SKM-1 (cell line): ENCODE results near the gene LRP10.
"Not testable (repeated sequence)": the region's sequence is repeated elsewhere in the genome, so short reads cannot be mapped to it uniquely, and the experiment has no call there.

Experiments used
- DNase-seq: peaks from one replicate; lab custom pipeline; 2025; ENCODE audit not compliant: unreplicated experiment; lab: John Stamatoyannopoulos, UW

Gene LRP10

DNA sequence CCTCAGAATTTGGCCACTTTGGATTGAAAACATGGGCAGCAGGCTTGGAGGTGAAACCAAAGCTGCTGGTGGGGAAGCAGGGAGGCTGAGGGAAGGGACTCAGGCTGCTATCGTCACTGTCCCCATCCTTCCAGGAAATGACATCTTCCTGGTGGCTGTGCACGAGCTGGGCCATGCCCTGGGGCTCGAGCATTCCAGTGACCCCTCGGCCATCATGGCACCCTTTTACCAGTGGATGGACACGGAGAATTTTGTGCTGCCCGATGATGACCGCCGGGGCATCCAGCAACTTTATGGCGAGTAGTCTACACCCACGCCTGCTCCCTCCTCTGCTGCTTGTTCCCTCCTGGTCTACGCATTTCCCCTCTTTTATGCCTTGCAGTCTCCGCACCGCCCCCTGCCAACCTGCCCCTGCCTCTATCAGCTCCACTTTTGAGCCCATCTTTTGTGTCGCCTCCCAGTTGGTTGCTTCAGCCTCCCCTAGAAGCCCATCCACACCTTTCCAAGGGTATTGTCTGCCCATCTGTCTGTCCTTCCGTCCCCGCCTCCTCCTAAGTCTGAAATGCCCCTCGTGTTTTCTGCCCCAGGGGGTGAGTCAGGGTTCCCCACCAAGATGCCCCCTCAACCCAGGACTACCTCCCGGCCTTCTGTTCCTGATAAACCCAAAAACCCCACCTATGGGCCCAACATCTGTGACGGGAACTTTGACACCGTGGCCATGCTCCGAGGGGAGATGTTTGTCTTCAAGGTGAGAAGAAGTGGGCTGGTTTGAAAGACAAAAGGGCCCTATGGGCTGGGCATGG is 28.2 kb upstream of the LRP10 start:
- no peak for DNase-seq

DNA sequence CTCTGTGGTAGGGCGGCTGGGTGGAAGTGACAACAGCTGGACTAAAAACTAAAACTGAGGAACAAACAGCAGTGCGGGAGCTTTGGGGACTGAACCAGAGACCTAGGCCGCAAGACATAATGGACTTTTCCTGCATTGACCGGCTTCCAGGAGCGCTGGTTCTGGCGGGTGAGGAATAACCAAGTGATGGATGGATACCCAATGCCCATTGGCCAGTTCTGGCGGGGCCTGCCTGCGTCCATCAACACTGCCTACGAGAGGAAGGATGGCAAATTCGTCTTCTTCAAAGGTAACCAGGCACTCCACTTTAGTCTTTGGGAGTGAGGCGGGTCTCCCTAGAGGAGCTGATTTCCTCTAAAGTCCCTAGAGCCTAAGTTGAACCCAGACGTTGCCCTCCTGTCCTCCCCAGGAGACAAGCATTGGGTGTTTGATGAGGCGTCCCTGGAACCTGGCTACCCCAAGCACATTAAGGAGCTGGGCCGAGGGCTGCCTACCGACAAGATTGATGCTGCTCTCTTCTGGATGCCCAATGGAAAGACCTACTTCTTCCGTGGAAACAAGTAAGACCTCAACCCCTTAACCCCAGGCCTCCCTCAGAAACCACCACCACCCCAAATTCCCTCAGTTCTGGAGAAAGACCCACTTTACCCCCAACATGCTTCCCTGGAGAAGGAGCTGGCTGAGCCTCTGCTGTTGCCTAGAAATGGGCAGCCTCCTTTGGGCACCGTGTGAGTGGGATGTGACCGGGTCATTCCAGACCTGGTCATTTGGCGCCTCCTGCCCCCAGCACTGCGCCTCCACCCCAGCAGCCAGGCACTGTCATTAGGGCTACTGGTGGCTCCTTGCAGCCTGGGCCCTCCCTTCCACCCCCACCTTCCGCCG is 27.1 kb upstream of the LRP10 start:
- no peak for DNase-seq

DNA sequence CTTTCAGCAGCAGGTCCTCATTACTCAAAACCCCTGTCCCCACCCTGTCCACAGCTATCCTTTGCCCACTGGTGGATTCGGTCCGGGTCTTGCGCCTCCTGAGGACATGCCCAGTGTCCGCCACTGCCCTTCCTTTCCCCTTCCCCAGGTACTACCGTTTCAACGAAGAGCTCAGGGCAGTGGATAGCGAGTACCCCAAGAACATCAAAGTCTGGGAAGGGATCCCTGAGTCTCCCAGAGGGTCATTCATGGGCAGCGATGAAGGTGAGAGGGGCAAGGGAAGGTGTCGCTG is 26.5 kb upstream of the LRP10 start:
- DNase-seq = no peak

DNA sequence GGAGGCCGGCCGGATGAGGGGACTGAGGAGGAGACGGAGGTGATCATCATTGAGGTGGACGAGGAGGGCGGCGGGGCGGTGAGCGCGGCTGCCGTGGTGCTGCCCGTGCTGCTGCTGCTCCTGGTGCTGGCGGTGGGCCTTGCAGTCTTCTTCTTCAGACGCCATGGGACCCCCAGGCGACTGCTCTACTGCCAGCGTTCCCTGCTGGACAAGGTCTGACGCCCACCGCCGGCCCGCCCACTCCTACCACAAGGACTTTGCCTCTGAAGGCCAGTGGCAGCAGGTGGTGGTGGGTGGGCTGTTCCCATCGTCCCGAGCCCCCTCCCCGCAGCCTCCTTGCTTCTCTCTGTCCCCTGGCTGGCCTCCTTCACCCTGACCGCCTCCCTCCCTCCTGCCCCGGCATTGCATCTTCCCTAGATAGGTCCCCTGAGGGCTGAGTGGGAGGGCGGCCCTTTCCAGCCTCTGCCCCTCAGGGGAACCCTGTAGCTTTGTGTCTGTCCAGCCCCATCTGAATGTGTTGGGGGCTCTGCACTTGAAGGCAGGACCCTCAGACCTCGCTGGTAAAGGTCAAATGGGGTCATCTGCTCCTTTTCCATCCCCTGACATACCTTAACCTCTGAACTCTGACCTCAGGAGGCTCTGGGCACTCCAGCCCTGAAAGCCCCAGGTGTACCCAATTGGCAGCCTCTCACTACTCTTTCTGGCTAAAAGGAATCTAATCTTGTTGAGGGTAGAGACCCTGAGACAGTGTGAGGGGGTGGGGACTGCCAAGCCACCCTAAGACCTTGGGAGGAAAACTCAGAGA is 25.5 kb upstream of the LRP10 start:
- DNase-seq = no peak

DNA sequence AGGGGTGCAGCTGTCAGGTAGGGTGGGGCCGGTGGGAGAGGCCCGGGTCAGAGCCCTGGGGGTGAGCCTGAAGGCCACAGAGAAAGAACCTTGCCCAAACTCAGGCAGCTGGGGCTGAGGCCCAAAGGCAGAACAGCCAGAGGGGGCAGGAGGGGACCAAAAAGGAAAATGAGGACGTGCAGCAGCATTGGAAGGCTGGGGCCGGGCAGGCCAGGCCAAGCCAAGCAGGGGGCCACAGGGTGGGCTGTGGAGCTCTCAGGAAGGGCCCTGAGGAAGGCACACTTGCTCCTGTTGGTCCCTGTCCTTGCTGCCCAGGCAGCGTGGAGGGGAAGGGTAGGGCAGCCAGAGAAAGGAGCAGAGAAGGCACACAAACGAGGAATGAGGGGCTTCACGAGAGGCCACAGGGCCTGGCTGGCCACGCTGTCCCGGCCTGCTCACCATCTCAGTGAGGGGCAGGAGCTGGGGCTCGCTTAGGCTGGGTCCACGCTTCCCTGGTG is 24.7 kb upstream of the LRP10 start:
- DNase-seq = no peak

DNA sequence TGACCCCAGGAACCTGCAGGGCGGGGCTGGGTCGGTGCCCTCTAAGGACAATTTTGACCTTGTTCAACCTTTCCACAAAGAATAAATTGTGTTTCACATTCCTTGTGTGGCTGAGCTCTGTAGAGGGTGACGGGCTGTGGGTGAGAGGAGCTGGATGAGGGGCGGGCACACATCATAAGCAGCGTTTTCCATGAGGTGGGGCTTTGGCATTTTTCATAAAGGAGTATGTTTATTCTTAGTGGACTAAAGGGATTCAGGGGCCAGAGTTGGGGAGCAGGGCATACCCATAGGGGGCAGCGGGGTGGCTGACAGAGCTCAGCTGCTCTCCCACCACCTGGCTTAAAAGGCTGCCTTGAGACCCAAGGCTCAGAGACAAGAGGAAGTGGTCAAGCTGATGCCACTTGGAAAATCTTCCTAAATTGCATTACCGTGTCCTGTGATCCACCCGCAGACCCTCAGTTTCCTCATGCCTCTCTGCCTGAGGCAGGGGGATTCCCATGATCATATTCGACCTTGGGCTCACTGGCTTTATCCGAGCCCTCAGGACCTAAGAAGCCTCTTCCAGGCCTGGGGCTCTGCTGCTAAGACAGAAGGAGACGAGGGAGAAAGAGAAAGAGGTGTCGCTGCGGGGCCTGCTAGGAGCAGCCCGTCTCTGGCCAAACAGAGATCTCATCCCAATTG is 23.7 kb upstream of the LRP10 start:
- DNase-seq = no peak

DNA sequence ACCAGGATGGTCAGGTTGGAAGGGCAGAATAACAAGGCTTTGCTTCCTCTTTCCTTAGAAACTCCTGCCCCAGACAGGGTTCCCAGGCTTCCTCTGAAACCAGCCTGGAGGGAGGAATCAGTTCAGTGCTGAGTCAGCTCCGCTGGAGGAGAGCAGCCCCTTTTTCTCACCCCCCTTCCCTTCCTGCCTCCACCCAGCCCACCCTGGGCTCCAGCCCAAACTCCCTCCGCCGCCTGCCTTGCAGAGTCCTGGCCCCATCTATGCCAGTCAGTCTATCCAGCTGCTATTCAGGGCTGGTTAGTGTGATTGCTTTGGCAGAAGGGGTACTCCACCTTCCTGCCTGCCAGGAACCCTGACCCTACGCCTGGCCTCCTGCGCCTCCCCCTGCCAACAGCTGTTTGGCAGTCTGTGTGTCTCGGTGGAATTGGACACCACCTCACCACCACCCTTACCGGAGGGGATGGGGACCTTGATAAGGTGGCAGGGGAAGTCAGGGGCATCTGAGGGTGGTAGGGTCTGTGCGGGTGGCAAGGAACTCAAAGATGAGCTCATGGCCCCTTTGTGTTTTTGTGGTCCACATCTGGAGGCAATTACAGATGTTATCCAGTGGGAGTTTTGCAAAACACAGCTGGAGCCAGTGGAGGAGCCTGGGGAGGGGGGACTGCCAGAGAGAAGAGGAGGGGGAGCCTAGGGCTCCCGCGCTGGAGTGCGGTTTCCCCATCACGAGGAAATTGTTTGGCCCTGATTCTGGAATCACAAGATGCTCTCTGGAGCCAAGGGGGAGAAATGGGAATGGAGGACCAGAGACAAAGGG is 23.0 kb upstream of the LRP10 start:
- no peak for DNase-seq

DNA sequence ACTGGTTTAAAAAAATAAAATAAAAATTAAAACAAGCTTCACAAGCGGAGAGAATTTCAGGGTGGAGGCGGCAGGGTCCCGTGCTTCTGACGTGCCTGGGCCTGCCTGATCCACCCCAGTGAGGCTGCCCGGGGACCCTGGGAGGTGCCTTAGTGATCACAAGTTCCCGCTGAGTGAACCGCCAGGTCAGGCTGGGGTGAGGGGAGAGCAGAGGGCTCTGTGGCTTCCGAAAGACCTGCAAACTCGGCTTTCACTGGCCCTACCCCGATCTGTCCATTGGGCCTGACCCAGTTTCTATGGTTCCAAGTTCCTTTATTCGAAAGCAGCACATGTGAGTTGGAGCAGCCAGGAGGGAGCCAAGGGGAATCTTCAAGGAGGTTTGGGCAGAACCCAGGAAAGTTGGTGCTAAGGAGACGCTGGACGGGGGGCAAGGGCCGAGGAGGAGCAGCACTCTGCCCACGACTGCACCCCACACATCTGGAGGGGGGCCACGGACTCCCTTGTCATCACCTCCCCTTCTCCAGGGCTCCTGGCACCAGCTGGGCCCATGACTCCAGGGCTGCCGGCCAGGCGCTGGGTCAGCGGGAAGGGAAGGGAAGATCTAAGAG is 22.2 kb upstream of the LRP10 start:
- no peak for DNase-seq

DNA sequence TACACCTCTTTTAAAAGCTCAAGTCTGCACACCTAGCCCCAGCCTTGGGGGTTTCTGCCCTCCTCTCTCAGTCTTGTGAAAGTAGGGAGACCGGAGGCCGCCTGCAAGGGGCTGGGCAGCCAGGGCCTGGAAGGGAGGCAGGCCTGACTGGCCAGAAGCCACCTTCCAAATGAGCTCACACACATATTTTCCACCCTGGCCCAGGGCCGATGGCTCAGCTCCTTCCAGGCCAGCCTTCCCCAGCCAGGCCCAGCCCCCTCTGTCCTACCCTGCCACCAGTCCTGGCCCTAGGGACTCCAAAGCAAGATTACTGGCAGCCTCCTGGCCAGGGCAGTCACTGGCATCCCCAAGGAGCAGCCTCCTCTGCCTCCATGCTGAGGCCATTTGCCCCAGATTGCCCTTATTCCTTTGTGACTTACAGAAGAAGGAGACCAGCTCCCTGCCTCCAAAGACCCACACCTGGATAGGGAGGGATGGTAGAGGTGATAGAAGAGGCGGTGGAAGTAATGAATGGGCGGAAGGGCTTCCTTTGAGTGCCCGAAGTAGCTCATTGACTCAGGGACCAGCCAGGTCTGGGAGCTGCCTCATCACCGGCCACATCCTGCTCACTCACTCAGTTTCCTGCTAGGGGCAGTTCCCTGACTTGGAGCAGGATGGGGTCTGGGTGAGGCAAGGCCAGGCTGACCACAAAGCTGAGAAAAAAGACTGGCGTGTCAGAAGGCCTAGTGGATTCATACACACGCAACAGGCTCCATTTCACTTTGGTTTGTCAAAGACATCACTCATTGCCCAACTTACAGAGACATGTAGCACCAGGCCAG is 20.4 kb upstream of the LRP10 start:
- DNase-seq = peak; percentile 63

DNA sequence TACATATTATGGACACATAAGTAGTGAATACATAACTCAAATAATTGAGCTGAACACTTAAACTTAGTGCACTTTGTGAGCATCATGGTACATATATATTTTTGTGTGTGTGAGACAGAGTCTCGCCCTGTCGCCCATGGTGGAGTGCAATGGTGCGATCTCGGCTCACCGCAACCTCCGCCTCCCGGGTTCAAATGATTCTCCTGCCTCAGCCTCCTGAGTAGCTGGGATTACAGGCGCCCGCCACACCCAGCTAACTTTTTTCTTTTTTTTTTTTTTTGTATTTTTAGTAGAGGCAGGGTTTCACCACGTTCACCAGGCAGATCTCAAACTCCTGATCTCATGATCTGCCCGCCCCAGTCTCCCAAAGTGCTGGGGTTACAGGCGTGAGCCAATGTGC is 19.4 kb upstream of the LRP10 start:
- DNase-seq = not testable (repeated sequence)

DNA sequence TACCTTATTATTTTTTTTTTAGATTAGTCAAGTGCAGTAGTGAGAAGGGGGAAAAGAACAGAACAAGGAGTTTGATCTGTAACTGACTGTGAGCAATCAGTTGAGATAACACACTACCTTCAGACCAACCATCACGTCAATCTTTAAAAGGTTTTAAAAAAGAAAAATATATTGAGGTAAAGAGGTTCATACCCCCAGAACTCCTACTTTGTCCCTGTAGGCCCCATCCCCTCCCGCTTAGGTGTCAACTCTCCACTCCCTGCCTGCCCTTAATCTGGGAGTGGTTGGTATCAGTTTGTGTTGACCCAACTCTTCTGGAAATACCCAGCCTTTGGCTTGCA is 19.0 kb upstream of the LRP10 start:
- no peak for DNase-seq

DNA sequence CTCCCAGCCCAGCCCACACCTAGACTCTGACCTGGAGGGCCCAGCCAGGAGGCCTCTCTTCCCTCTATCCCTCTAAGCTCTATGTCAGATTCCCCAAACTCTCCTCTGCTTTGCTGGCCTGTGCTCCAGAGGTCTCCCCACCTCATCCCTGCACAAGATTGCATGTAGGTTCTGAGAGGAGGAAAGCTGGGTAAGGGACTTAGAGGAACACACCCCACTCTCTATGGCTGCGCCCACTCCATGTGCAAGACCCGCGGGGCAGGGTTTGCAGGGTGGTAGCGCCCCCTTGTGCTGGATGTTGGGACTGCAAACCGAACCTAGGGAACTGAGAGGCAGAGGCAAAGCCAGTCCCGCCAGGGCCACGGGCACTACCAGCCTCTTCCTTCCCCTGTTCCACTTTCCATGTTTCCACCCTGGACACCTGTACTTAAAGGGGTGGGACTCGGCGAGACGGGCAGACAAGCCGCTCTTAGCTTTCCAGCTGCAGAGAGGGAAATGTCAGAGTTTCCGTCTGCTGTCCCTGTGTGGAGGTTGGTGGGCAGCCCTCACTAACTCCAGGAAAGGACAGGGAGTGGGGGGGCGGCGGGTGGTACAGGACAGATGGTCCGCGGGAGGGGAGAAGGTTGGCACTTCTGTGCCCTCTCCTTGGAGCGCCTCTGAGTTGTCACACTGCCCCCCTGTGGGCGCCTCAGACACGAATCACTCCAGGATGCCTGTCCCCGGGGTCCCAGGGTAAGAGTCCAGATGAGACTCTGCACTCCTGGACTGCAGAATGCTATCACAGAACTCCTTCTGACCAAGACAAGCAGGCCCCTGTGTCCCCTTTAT is 18.4 kb upstream of the LRP10 start:
- DNase-seq = no peak

DNA sequence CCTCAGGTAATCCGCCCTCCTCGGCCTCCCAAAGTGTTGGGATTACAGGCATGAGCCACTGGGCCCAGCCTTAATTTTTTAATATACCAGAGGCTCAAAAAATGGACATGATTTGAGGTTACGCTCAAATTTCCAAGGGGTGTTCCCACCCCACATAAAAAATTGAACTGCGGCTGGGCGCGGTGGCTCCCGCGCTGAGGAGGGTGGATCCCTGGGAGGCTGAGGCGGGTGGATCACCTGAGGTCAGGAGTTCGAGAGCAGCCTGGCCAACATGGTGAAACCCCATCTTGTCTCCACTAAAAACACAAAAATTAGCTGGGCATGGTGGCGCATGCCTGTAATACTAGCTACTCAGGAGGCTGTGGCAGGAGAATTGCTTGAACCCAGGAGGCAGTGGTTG is 17.2 kb upstream of the LRP10 start:
- not testable (repeated sequence) for DNase-seq

DNA sequence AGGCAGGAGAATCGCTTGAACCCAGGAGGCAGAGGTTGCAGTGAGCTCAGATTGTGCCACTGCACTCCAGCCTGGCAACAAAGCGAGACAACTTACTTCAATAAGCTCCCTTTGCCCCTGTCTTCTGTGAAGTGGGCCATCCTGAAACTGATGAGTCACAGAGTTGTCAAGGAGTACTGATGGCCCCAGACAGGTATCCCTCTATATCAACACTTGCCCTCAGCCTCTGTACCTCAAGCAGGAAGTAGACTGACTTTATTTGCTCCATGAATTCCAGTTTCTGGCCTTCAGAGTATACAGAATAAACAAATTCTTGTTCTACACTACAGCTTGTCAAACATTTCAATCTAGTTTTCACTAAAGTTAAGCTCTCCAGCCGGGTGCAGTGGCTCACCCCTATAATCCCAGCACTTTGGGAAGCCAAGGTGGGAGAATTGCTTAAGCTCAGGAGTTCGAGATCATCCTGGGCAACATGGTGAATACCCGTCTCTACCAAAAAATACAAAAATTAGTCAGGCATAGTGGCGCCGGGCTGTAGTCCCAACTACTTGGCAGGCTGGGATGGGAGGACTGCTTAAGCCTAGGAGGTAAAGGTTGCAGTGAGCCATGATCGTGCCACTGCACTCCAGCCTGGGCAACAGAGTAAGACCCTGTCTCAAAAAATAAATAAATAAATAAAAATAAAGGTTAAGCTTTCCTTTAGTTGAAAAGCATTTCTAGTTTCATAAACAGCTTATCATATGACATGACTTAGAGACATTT is 16.4 kb upstream of the LRP10 start:
- no peak for DNase-seq

DNA sequence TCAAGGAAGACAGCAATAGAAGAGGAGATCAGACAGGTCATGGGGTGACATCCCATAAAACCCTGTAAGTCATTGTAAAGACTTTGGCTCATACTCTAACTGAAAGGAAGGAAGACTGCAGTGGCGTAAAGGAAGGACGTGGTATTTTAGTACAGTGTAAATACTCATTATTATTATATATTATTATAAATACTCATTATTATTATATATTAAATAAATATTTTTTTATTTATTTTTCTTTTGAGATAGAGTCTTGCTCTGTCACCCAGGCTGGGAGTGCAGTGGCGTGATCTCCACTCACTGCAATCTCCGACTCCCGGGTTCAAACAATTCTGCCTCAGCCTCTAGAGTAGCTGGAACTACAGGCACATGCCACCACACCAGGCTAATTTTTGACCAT is 15.1 kb upstream of the LRP10 start:
- DNase-seq = no peak

DNA sequence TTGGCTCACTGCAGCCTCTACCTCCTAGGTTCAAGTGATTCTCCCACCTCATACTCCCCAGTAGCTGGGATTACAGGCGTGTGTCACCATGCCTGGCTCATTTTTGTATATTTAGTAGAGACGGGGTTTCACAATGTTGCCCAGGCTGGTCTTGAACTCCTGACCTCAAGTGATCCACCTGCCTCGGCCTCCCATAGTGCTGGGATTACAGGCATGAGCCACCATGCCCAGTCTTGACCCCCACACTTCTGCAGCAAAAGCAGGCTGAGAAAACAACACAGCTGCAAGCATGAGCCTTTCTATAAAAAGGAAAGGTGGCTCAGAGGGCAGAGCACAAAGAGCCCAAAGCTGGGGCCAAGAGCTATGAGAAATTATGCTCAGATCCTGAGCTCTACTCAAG is 11.2 kb upstream of the LRP10 start:
- DNase-seq = not testable (repeated sequence)

DNA sequence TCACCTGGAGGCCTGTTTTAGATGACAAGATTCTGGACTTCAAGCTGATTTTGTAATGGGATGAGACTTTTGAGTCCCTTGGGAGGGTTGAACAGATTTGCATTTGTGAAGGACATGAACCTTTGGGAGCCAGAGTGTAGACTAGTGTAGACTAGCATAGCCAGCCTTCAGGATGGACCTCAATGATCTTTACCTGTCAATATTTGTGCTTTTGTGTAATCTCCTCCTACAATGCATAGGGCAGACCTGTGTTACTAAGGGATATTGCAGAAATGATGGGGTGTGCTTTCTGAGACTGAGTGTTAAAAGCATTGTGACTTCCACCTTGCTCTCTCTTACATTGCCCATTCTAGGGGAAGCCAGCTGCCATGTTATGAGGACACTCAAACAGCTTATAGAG is 9.9 kb upstream of the LRP10 start:
- DNase-seq = no peak
